Muscle layer of duodenum (tissue), 2 donors: Measurements from ENCODE around the gene KCNN4.
"Not testable (repeated sequence)": the region's sequence is repeated elsewhere in the genome, so short reads cannot be mapped to it uniquely, and the experiment has no call there.

Experiments
- H3K27ac ChIP-seq: one replicate; pipeline ENCODE4 v1.7.0; 2013; ENCODE audit warnings: mild to moderate bottlenecking, low read length
- H3K27me3 ChIP-seq: one replicate; pipeline ENCODE4 v1.7.0; 2013; ENCODE audit warnings: low read depth, mild to moderate bottlenecking, control low read depth, low read length
- H3K36me3 ChIP-seq, 2 donors: one replicate each; pipeline ENCODE4 v1.7.0; 2013; ENCODE audit warnings: low read length in 2 of 2, control low read depth in 1 of 2, mild to moderate bottlenecking in 1 of 2; ENCODE audit not compliant: insufficient read depth in 2 of 2, control insufficient read depth in 1 of 2
- H3K4me1 ChIP-seq, 2 donors: one replicate each; pipeline ENCODE4 v1.7.0; 2013; ENCODE audit warnings: low read length in 2 of 2, mild to moderate bottlenecking in 2 of 2, control low read depth in 1 of 2, moderate library complexity in 1 of 2; ENCODE audit not compliant: insufficient read depth in 2 of 2, control insufficient read depth in 1 of 2
- H3K4me3 ChIP-seq, 2 donors: one replicate each; pipeline ENCODE4 v1.7.0; 2013; ENCODE audit warnings: low read length in 2 of 2, low read depth in 1 of 2, mild to moderate bottlenecking in 1 of 2
- H3K9me3 ChIP-seq, 2 donors: one replicate each; pipeline ENCODE4 v1.7.0; 2013; ENCODE audit warnings: low read length in 2 of 2, control low read depth in 1 of 2, mild to moderate bottlenecking in 1 of 2; ENCODE audit not compliant: control insufficient read depth in 1 of 2
- donor health status: healthy.

The KCNN4 gene

GRCh38 chr19:43812259-43812658 lies 31.5 kb upstream of the KCNN4 start:
- Histone ChIP-seq H3K27me3 (no peaks in the 10 kb centered on the region), H3K4me1 (peaks cover 0 to 10% of the 10 kb centered on the region in 2 donors), H3K9me3 (peaks cover 0 to 3% of the 10 kb centered on the region in 2 donors), H3K27ac (no peak overlapping the region), H3K4me3 (no peak overlapping the region), H3K36me3 (no peaks in the 10 kb centered on the region)

DNA sequence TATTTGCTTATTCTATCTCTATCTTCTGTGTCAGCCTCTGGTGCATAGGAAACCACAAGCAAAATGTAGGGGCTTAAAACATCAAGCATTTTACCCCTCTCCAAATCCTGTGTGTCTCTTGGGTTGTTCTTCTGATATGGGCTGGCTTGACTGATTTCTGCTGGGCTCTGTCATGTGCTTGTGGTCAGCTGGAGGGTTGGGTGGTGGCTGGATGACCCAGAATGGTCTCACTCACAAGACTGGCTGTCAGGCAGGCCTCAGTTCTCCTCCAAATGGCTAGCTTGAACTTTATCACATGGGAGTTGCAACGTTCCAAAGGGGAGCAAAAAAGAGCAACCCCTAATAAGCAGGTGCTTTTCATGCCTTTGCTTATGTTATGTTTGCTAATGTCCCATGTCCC lies 31.1 kb upstream of the KCNN4 start:
- Histone ChIP-seq H3K4me3 (no peak overlapping the region), H3K27ac (no peak overlapping the region), H3K4me1 (peaks cover 0 to 10% of the 10 kb centered on the region in 2 donors), H3K9me3 (peaks cover 0 to 3% of the 10 kb centered on the region in 2 donors), H3K27me3 (no peaks in the 10 kb centered on the region), H3K36me3 (no peaks in the 10 kb centered on the region)

DNA sequence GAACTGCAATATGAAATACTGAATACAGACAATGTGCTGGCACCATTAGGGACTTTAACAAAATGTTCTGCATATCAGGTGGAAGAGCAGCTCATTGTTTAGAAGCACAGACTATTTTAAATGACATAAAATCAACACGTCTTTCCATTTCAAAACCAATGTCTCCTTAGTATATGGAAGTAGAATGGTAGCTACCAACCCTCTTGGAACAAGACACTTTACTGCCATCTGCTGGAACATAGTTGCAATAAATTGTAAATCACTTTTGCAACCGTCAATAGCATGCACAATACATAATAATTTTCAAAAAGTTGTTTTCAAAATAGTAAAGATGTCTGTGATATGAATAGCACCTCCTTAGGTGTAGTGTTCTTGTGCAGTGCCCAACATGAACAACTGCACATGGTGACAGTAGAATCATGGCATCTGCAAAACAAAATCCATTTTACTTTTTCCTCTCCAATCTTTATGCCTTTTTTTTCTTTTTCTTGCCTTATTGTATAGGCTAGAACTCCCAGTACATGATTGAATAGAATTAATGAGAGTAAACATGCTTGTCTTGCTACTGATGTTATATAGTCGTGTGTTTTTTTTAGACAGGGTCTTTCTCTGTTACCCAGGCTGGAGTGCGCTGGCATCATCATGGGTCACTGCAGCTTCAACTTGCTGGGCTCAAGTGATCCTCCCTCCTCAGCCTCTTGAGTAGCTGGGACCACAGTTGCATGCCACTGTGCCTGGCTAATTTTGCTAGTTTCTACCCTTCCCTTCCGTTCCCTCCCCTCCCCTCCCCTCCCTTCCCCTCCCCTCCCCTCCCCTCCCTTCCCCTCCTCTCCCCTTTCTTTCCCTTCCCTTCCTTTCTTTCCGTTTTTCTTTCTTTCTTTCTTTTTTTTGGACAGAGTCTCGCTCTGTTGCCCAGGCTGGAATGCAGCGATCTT lies 29.3 kb upstream of the KCNN4 start:
- Histone ChIP-seq H3K36me3 (no peaks in the 10 kb centered on the region), H3K27ac (no peak overlapping the region), H3K27me3 (no peaks in the 10 kb centered on the region), H3K9me3 (peaks cover 0 to 3% of the 10 kb centered on the region in 2 donors), H3K4me3 (no peak overlapping the region), H3K4me1 (peaks cover 0 to 10% of the 10 kb centered on the region in 2 donors)

DNA sequence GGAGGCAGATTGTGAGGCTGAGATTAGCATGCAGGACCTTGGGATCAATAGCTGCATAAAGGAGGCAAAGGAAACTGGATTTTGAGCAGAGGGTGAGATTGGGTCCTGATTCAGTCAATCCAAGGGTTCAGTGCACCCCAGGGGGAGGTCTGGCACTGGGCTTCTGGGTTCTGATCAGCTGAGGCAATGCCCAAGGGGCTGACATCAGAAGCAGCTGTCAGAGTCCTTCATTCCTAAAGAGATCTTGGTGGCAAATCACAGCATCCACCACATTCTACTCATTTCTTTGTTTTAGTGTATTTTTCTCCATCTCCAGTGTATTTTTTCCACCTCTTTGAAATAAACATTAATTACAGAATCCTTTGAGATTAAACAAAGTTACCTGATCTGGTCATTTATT lies 26.9 kb upstream of the KCNN4 start:
- Histone ChIP-seq H3K36me3 (no peaks in the 10 kb centered on the region), H3K27me3 (no peaks in the 10 kb centered on the region), H3K27ac (no peak overlapping the region), H3K4me1 (peaks cover 0 to 10% of the 10 kb centered on the region in 2 donors), H3K4me3 (no peak overlapping the region), H3K9me3 (peaks cover 0 to 3% of the 10 kb centered on the region in 2 donors)

GRCh38 chr19:43806848-43807247 lies 26.1 kb upstream of the KCNN4 start:
- peaks cover 0 to 10% of the 10 kb centered on the region in 2 donors for H3K4me1 ChIP-seq
- H3K4me3 ChIP-seq = no peak overlapping the region
- H3K9me3 ChIP-seq = peaks cover 0 to 3% of the 10 kb centered on the region in 2 donors
- no peaks in the 10 kb centered on the region for H3K27me3 ChIP-seq
- H3K36me3 ChIP-seq = no peaks in the 10 kb centered on the region
- no peak overlapping the region for H3K27ac ChIP-seq

- not testable (repeated sequence) for H3K27me3 ChIP-seq, H3K27ac ChIP-seq, H3K36me3 ChIP-seq, H3K9me3 ChIP-seq, H3K4me3 ChIP-seq
- H3K4me1 ChIP-seq = peaks cover 0 to 10% of the 10 kb centered on the region in 2 donors
Observed at GRCh38 chr19:43806401-43806800, 25.6 kb upstream of the KCNN4 start.

GRCh38 chr19:43804432-43804831 lies 23.7 kb upstream of the KCNN4 start:
- no peaks in the 10 kb centered on the region for H3K27me3 ChIP-seq
- no peak overlapping the region for H3K4me3 ChIP-seq
- H3K36me3 ChIP-seq = no peaks in the 10 kb centered on the region
- H3K9me3 ChIP-seq = no peaks in the 10 kb centered on the region
- H3K4me1 ChIP-seq = peaks cover 0 to 9% of the 10 kb centered on the region in 2 donors
- H3K27ac ChIP-seq = no peak overlapping the region

DNA sequence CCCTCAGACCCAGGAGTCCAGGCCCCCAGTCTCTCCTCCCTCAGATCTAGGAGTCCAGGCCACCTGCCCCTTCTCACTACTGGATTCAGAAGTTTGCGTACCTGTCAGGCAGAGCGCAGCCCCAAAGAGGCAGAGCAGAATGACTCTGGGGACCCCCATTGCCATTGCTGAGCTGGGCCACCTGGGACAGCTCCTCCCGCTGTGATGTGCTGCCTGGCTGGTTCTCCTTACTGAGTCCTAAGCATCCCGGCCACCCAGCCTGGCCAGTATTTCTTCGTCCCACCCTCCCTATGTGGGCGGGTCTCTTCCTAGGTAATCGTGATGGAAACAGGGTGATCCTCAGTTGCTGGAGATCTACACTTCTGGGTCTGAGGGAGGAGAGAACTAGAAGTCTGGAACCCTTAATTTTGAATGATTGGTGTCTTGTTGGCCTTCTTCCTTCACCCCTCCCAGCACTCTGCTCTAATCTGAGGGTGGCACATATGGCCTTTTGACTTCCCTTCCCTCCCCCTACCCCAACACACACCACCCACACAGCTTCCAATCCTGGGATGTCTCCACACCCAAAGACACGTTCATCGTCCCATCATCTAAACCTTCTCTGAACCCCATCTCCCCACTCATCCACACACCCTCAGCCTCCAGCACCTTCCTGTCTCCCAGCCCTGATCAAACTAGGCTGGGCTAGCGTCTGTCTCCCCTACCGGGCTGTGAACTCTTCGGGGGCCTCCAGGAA lies 21.6 kb upstream of the KCNN4 start, which contains the start of gene LYPD5:
Gene LYPD5, minus strand, starts transcription at position 232 of the 736 bp plus-strand sequence. Its CDS starts 67 bp downstream, at position 165.
- H3K4me1 ChIP-seq = peaks cover 0 to 8% of the 10 kb centered on the region in 2 donors
- H3K4me3 ChIP-seq = no peak within 1 kb of the TSS
- no peaks in the 10 kb centered on the region for H3K27me3 ChIP-seq
- H3K27ac ChIP-seq = no peak within 1 kb of the TSS
- H3K9me3 ChIP-seq = no peaks in the 10 kb centered on the region
- no peaks in the 10 kb centered on the region for H3K36me3 ChIP-seq

DNA sequence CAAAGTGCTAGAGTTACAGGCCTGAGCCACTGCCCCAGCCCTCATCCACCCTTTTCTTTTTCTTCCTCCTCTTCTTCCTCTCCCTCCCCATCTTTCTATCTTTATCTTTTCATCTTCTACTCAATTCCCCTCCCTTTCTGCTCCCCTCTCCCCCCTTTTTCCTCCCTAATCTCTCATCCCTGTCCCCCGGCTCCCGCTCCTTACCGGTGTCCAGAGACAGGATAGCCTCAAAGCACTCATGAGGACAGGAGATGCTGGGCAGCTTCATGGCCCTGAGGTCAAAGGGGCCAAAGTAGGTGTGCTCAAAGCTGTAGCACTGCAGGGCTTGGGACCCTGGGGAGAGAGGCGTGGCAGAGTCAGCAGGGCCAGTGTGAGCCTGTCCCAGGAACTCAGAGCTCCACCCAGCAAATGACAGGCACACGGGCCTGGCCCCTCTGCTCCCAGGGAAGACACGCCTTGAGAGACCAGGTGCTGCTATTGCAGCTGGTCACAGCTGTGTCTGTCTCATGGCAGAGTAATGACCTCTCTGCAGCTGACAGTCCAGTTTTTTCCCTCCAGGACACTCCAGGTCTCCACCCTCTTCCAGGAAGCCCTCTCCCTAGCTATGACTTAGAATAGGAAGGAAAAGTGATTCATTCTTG lies 18.8 kb upstream of the KCNN4 start:
- H3K9me3 ChIP-seq = peaks cover 0 to 7% of the 10 kb centered on the region in 2 donors
- peak overlapping the region in 1 of 2 donors; percentile 76 for H3K4me3 ChIP-seq
- H3K27ac ChIP-seq = no peak overlapping the region
- no peaks in the 10 kb centered on the region for H3K36me3 ChIP-seq
- H3K4me1 ChIP-seq = peaks cover 0 to 8% of the 10 kb centered on the region in 2 donors
- no peaks in the 10 kb centered on the region for H3K27me3 ChIP-seq

DNA sequence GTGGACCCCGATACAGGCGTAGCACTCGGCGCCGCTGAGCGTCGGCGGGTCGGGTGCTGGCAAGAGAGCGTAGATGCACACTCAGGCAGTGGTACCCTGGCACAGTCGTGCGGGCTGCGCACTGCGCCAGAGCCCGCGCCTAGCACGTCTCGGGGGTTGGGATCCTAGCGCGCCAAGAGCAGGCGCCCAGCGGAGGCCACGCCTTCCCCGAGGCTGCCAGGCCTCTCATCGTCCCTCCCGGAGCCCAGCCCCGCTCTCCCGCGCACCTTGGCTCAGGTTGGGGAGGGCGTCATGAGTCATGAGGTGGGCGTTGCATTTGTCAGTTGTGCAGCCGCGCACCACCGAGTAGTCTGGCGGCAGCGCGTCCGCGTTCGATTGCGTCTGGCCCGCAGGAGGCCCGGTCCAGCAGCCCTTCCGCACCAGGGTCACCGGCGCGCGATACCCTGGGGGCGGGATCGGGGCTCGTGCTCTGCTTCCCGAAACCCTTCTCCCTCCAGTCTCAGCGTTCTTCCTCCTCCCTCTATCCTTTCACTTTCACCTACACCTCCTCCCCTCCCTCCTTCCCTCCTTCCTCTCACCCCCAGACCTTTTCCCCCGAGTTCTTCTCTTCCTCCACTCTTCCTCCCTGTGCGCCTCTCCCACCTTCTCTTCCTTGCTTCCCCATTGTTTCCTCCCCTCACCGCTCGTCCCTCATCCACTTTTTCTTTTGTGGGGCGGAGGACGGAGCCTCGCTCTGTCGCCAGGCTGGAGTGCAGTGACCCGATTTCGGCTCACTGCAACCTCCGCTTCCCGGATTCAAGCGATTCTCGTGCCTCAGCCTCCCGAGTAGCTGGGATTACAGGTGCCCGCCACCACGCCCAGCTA lies 18.0 kb upstream of the KCNN4 start:
- no peak overlapping the region for H3K27ac ChIP-seq

More for the DNA sequence above, 18.0 kb upstream of the KCNN4 start:
- Histone ChIP-seq H3K9me3 (peaks cover 0 to 7% of the 10 kb centered on the region in 2 donors), H3K27me3 (no peaks in the 10 kb centered on the region), H3K36me3 (no peaks in the 10 kb centered on the region), H3K4me3 (peak overlapping the region; percentile 59 to 76), H3K4me1 (peaks cover 0 to 8% of the 10 kb centered on the region in 2 donors)
